ENCODE measurements around the gene ZNF791.

Gene ZNF791

GRCh38 chr19:12665281-12665573 lies 54.5 kb downstream of the ZNF791 start:
- H3K4me3 ChIP-seq (ENCODE audit: low read depth, low read length) = no peak overlapping the region
- DNase-seq (ENCODE audit: low read depth) = no peak
- in situ Hi-C loops (cut with HindIII; ENCODE audit: low sequenced_read_pairs) = no loop called here
- no peak for TF ChIP-seq CTCF (IDR thresholded peaks at IDR 0.05; ENCODE audit: low read depth, low read length, missing control alignments)

GRCh38 chr19:12665671-12666264 lies 55.0 kb downstream of the ZNF791 start:
- in situ Hi-C loops (cut with HindIII; ENCODE audit: low sequenced_read_pairs) = no loop called here
- TF ChIP-seq CTCF (IDR thresholded peaks at IDR 0.05; ENCODE audit: low read depth, low read length, missing control alignments) = no peak
- DNase-seq (ENCODE audit: low read depth) = no peak
- H3K4me3 ChIP-seq (ENCODE audit: low read depth, low read length) = peak overlapping the region; percentile 57

GRCh38 chr19:12666265-12667048 lies 55.7 kb downstream of the ZNF791 start, which contains the start of the genes MAN2B1 and WDR83:
Gene MAN2B1, minus strand, starts transcription at chr19:12666742. Its CDS starts 41 bp downstream, at chr19:12666701.
Gene WDR83, plus strand, starts transcription at chr19:12666807. Its CDS starts 2,984 bp downstream, at chr19:12669791.
- in situ Hi-C loops (cut with HindIII; ENCODE audit: low sequenced_read_pairs) = no loop called here
- peak; percentile 20 for DNase-seq (ENCODE audit: low read depth)
- TF ChIP-seq CTCF (IDR thresholded peaks at IDR 0.05; ENCODE audit: low read depth, low read length, missing control alignments) = no peak
- peak within 1 kb of the TSS; percentile 57 for H3K4me3 ChIP-seq (ENCODE audit: low read depth, low read length)

- no peak overlapping the region for H3K4me3 ChIP-seq (ENCODE audit: low read depth, low read length)
- no peak for DNase-seq (ENCODE audit: low read depth)
- TF ChIP-seq CTCF (IDR thresholded peaks at IDR 0.05; ENCODE audit: low read depth, low read length, missing control alignments) = no peak
- in situ Hi-C loops (cut with HindIII; ENCODE audit: low sequenced_read_pairs) = no loop called here
Measured at GRCh38 chr19:12667731-12668302, 57.1 kb downstream of the ZNF791 start.

GRCh38 chr19:12668346-12668745 lies 57.6 kb downstream of the ZNF791 start:
- no peak for TF ChIP-seq CTCF (IDR thresholded peaks at IDR 0.05; ENCODE audit: low read depth, low read length, missing control alignments)

GRCh38 chr19:12668932-12669269 lies 58.2 kb downstream of the ZNF791 start:
- no peak for TF ChIP-seq CTCF (IDR thresholded peaks at IDR 0.05; ENCODE audit: low read depth, low read length, missing control alignments)
- H3K4me3 ChIP-seq (ENCODE audit: low read depth, low read length) = peak overlapping the region; percentile 62
- in situ Hi-C loops (cut with HindIII; ENCODE audit: low sequenced_read_pairs) = no loop called here
- peak; percentile 5 for DNase-seq (ENCODE audit: low read depth)

More at GRCh38 chr19:12668346-12668745, 57.6 kb downstream of the ZNF791 start:
- in situ Hi-C loops (cut with HindIII; ENCODE audit: low sequenced_read_pairs) = no loop called here
- peak overlapping the region; percentile 62 for H3K4me3 ChIP-seq (ENCODE audit: low read depth, low read length)
- no peak for DNase-seq (ENCODE audit: low read depth)

All from astrocyte of the cerebellum (primary cell).